Measurements from ENCODE around the gene HNRNPC.

DNA sequence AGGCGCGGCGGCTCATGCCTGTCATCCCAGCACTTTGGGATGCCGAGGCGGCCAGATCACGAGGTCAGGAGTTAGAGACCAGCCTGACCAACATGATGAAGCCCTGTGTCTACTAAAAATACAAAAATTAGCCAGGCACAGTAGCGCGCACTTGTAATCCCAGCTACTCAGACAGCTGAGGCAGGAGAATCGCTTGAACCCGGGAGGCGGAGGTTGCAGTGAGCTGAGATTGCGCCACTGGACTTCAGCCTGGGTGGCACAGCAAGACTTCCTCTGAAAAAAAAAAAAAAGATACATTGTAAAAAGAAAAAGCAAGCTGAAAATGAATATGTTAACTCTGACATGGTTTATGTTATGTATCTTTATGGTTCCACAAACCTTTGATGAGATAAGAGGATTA lies 44.3 kb upstream of the HNRNPC start:
- TF ChIP-seq EGR1 (IDR thresholded peaks at IDR 0.05; ENCODE audit: low read depth), result no peak
- TF ChIP-seq, protein P1, sequence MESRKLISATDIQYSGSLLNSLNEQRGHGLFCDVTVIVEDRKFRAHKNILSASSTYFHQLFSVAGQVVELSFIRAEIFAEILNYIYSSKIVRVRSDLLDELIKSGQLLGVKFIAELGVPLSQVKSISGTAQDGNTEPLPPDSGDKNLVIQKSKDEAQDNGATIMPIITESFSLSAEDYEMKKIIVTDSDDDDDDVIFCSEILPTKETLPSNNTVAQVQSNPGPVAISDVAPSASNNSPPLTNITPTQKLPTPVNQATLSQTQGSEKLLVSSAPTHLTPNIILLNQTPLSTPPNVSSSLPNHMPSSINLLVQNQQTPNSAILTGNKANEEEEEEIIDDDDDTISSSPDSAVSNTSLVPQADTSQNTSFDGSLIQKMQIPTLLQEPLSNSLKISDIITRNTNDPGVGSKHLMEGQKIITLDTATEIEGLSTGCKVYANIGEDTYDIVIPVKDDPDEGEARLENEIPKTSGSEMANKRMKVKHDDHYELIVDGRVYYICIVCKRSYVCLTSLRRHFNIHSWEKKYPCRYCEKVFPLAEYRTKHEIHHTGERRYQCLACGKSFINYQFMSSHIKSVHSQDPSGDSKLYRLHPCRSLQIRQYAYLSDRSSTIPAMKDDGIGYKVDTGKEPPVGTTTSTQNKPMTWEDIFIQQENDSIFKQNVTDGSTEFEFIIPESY (IDR thresholded peaks at IDR 0.05; ENCODE audit: extremely low read depth, insufficient replicate concordance, low read length), result no peak
- TF ChIP-seq POLR2A (IDR thresholded peaks at IDR 0.05; ENCODE audit: borderline replicate concordance, extremely low read depth, insufficient read depth, insufficient read length), result no peak
- TF ChIP-seq POLR2AphosphoS5 (IDR thresholded peaks at IDR 0.05; ENCODE audit: low read depth, low read length), result no peak
- TF ChIP-seq YY1 (IDR thresholded peaks at IDR 0.05; ENCODE audit: extremely low read depth, insufficient replicate concordance, low read depth, low read length), result no peak
- TF ChIP-seq, protein P2, sequence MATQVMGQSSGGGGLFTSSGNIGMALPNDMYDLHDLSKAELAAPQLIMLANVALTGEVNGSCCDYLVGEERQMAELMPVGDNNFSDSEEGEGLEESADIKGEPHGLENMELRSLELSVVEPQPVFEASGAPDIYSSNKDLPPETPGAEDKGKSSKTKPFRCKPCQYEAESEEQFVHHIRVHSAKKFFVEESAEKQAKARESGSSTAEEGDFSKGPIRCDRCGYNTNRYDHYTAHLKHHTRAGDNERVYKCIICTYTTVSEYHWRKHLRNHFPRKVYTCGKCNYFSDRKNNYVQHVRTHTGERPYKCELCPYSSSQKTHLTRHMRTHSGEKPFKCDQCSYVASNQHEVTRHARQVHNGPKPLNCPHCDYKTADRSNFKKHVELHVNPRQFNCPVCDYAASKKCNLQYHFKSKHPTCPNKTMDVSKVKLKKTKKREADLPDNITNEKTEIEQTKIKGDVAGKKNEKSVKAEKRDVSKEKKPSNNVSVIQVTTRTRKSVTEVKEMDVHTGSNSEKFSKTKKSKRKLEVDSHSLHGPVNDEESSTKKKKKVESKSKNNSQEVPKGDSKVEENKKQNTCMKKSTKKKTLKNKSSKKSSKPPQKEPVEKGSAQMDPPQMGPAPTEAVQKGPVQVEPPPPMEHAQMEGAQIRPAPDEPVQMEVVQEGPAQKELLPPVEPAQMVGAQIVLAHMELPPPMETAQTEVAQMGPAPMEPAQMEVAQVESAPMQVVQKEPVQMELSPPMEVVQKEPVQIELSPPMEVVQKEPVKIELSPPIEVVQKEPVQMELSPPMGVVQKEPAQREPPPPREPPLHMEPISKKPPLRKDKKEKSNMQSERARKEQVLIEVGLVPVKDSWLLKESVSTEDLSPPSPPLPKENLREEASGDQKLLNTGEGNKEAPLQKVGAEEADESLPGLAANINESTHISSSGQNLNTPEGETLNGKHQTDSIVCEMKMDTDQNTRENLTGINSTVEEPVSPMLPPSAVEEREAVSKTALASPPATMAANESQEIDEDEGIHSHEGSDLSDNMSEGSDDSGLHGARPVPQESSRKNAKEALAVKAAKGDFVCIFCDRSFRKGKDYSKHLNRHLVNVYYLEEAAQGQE (IDR thresholded peaks at IDR 0.05; ENCODE audit: low read depth), result no peak
- TF ChIP-seq, protein P3, sequence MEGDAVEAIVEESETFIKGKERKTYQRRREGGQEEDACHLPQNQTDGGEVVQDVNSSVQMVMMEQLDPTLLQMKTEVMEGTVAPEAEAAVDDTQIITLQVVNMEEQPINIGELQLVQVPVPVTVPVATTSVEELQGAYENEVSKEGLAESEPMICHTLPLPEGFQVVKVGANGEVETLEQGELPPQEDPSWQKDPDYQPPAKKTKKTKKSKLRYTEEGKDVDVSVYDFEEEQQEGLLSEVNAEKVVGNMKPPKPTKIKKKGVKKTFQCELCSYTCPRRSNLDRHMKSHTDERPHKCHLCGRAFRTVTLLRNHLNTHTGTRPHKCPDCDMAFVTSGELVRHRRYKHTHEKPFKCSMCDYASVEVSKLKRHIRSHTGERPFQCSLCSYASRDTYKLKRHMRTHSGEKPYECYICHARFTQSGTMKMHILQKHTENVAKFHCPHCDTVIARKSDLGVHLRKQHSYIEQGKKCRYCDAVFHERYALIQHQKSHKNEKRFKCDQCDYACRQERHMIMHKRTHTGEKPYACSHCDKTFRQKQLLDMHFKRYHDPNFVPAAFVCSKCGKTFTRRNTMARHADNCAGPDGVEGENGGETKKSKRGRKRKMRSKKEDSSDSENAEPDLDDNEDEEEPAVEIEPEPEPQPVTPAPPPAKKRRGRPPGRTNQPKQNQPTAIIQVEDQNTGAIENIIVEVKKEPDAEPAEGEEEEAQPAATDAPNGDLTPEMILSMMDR (IDR thresholded peaks at IDR 0.05 in 2 of 3, conservative IDR thresholded peaks at IDR 0.05 in 1 of 3; ENCODE audit: borderline replicate concordance in 1 of 3, insufficient read depth in 1 of 3, low read depth in 2 of 3, low read length in 2 of 3), result no peak
- no peak for TF ChIP-seq CEBPB (IDR thresholded peaks at IDR 0.05; ENCODE audit: low read depth)
- no peak for TF ChIP-seq TCF7L2 (IDR thresholded peaks at IDR 0.05; ENCODE audit: borderline replicate concordance, extremely low read depth, insufficient read depth, insufficient read length)

Measured in HCT116 (cell line).